ENCODE data around the gene CNTNAP2. TPM values are rescaled to one million over a fixed set of nuclear protein-coding genes. Genes with fewer than 3 reads are reported as not detected.

The CNTNAP2 gene
- total and polyA plus RNA-seq, 2 of the 4 experiments (the other 2 are of a cell fraction): not detected

- Histone ChIP-seq H3K79me1 (ENCODE audit: low read depth in 1 of 2, low read length in 2 of 2) (no peaks in the 10 kb centered on the region), H3K4me2 (ENCODE audit: low read depth, low read length) (no peak overlapping the region), H3K9me1 (ENCODE audit: insufficient read depth, low read length) (no peaks in the 10 kb centered on the region), H3K27ac (ENCODE audit: insufficient read depth, low read length) (no peak overlapping the region), H2BK120ac (ENCODE audit: low read depth, low read length) (no peak overlapping the region), H4K20me1 (ENCODE audit: insufficient read depth, low read length) (no peaks in the 10 kb centered on the region), H2BK15ac (ENCODE audit: low read depth, low read length) (no peak overlapping the region), H3K4ac (ENCODE audit: low read depth, low read length) (no peak overlapping the region), H2AFZ (replicated peaks; ENCODE audit: low read length, poor library complexity) (no peak overlapping the region), H2AK9ac (replicated peaks; ENCODE audit: low read depth, low read length, poor library complexity) (no peak overlapping the region), H4K91ac (ENCODE audit: insufficient read depth, low read depth, low read length) (no peak overlapping the region), H3K4me1 (ENCODE audit: control insufficient read depth, insufficient read depth, low read length) (no peaks in the 10 kb centered on the region), H3K9me3 (ENCODE audit: control insufficient read depth, insufficient read depth, low read length) (peaks cover 17% of the 10 kb centered on the region), H2AK5ac (ENCODE audit: low read depth, low read length) (no peak overlapping the region), H3K4me3 (ENCODE audit: insufficient read depth, low read depth, low read length) (no peak overlapping the region), H3K27me3 (ENCODE audit: control insufficient read depth, insufficient read depth, low read length) (no peaks in the 10 kb centered on the region), H3K14ac (replicated peaks; ENCODE audit: low read depth, low read length) (no peak overlapping the region), H2BK5ac (ENCODE audit: low read depth, low read length, poor library complexity, severe bottlenecking) (no peak overlapping the region), H4K5ac (ENCODE audit: low read depth, low read length) (no peak overlapping the region), H3K23ac (ENCODE audit: low read depth, low read length) (no peak overlapping the region), H3K9ac (ENCODE audit: low read depth, low read length) (no peak overlapping the region), H4K8ac (ENCODE audit: low read depth in 2 of 2, low read length in 2 of 2) (no peak overlapping the region), H2BK20ac (ENCODE audit: low read depth, low read length) (no peak overlapping the region), H3K36me3 (ENCODE audit: control insufficient read depth, insufficient read depth, low read length) (no peaks in the 10 kb centered on the region), H3K18ac (ENCODE audit: low read depth, low read length) (no peak overlapping the region), H3K56ac (ENCODE audit: extremely low read depth, insufficient read depth, low read length) (no peak overlapping the region)
- dilution Hi-C loops (cut with HindIII; ENCODE audit: low sequenced_read_pairs, unreplicated experiment) (no loop called here), in situ Hi-C loops (cut with MboI; ENCODE audit: low sequenced_read_pairs) (loop anchor here (25.0 kb wide), 2 partner anchors 688 to 837 kb away; no protein-coding TSS in a partner anchor), intact Hi-C loops (cut with micrococcal nuclease) (no loop called here)
- no CpG with 5 or more reads among the region's 3 CpGs for WGBS, 2 experiments (ENCODE audit: extremely low coverage in 2 of 2, insufficient read length in 1 of 2)
- ChIA-PET POLR2A (ENCODE audit: unreplicated experiment) (no interaction called here), CTCF (no interaction called here)
- ATAC-seq (ENCODE audit: low read depth) (no peak), DNase-seq (no peak)
- TF ChIP-seq MAZ (IDR thresholded peaks at IDR 0.05; ENCODE audit: borderline replicate concordance, low read depth, low read length) (no peak), SMC3 (IDR thresholded peaks at IDR 0.05; ENCODE audit: low read depth, low read length) (no peak), MXI1 (IDR thresholded peaks at IDR 0.05; ENCODE audit: borderline replicate concordance, low read depth, low read length) (no peak), BHLHE40 (IDR thresholded peaks at IDR 0.05; ENCODE audit: low read depth, low read length) (no peak), POLR2A (IDR thresholded peaks at IDR 0.05; ENCODE audit: low read depth, low read length) (no peak), FOS (IDR thresholded peaks at IDR 0.05; ENCODE audit: low read depth, low read length) (no peak), RCOR1 (IDR thresholded peaks at IDR 0.05; ENCODE audit: insufficient replicate concordance, low read length) (no peak)
- no TSS peak for BruUV-seq (replicated peaks)
Measured at GRCh38 chr7:148274118-148274517, 2157.5 kb downstream of the CNTNAP2 start.
